ENCODE measurements around the gene RBM47.

RBM47 gene

DNA sequence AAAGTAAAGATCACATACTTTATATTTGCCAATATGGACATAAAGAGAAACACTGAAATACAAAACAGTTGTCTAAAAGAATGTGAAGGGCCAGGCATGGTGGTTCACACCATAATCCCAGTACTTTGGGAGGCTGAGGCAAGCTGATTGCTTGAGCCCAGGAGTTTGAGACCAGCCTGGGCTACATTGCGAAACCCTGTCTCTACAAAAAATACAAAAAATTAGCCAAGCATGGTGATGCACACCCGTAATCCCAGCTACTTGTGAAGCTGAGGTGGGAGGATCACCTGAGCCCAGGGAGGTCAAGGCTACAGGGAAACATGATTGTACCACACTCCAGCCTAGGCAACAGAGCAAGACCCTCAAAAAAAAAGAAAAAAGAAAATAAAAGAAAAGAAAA, 11.8 kb downstream of the RBM47 start:
- H3K4me3 ChIP-seq (ENCODE audit: control insufficient read depth, low read depth, low read length), result no peak overlapping the region
- TF ChIP-seq, protein P1, sequence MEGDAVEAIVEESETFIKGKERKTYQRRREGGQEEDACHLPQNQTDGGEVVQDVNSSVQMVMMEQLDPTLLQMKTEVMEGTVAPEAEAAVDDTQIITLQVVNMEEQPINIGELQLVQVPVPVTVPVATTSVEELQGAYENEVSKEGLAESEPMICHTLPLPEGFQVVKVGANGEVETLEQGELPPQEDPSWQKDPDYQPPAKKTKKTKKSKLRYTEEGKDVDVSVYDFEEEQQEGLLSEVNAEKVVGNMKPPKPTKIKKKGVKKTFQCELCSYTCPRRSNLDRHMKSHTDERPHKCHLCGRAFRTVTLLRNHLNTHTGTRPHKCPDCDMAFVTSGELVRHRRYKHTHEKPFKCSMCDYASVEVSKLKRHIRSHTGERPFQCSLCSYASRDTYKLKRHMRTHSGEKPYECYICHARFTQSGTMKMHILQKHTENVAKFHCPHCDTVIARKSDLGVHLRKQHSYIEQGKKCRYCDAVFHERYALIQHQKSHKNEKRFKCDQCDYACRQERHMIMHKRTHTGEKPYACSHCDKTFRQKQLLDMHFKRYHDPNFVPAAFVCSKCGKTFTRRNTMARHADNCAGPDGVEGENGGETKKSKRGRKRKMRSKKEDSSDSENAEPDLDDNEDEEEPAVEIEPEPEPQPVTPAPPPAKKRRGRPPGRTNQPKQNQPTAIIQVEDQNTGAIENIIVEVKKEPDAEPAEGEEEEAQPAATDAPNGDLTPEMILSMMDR (conservative IDR thresholded peaks at IDR 0.05; ENCODE audit: control insufficient read depth, insufficient read depth, low read depth, low read length), result no peak
- DNase-seq (ENCODE audit: low read depth), result peak; percentile 15

DNA sequence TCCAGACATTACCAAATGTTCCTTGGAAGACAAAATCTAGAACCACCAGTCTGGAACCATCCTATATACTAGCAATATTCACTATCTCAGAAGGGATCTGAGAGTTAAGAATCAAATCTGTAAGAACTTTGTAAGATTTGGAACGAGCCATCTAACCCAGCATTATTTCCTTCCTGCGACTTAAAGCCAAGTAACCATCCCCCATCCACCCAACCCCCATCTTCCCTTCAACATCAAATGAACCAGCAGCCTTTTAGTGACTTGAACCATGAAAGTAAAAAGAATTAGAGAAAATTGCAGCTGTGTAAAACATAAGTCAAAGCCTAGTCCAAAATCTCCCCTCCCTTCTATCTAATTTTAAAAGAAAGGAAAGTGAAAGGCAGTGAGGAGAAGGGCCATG, 15.6 kb downstream of the RBM47 start:
- TF ChIP-seq, protein P1 (conservative IDR thresholded peaks at IDR 0.05; ENCODE audit: control insufficient read depth, insufficient read depth, low read depth, low read length), result no peak
- DNase-seq (ENCODE audit: low read depth), result no peak
- H3K4me3 ChIP-seq (ENCODE audit: control insufficient read depth, low read depth, low read length), result no peak overlapping the region

DNA sequence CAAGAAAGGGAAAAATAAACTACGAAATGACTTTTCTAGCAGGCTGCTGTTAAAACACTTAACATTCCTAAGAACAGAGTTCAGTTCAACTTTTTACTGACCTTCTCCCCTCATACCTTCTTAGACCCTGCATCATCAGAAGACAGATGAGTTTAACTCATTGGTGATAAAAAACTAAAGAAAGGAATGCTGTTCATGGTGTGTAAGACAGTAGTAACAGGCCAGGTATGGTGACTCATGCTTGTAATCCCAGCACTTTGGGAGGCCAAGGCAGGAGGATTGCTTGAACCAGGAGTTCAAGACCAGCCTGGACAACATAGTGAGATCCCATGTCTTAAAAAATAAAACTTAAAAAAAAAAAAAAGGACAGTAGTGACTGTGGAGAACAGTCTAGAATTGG, 16.2 kb downstream of the RBM47 start:
- TF ChIP-seq, protein P1 (conservative IDR thresholded peaks at IDR 0.05; ENCODE audit: control insufficient read depth, insufficient read depth, low read depth, low read length), result no peak
- peak; percentile 15 for DNase-seq (ENCODE audit: low read depth)
- H3K4me3 ChIP-seq (ENCODE audit: control insufficient read depth, low read depth, low read length), result no peak overlapping the region

DNA sequence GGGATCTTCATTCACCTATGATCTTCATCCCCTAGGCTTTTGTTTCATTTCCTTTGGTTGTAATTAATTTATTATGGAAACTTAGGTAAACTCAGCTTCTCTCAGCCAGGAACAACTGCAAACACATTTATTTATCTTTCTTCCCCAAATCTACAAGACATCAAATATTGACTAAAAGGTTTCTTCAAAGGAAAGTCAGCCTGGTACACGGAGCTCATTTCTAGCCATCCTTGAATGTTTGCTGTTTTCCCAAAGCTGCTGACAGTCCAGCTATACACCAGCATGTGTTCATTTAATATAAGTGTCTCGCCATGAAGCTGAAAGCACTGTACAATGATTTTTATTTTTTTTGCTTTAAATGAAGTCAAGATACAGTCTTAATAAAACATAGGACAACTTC, 16.8 kb downstream of the RBM47 start:
- TF ChIP-seq, protein P1 (conservative IDR thresholded peaks at IDR 0.05; ENCODE audit: control insufficient read depth, insufficient read depth, low read depth, low read length), result no peak
- DNase-seq (ENCODE audit: low read depth), result no peak
- H3K4me3 ChIP-seq (ENCODE audit: control insufficient read depth, low read depth, low read length), result no peak overlapping the region

DNA sequence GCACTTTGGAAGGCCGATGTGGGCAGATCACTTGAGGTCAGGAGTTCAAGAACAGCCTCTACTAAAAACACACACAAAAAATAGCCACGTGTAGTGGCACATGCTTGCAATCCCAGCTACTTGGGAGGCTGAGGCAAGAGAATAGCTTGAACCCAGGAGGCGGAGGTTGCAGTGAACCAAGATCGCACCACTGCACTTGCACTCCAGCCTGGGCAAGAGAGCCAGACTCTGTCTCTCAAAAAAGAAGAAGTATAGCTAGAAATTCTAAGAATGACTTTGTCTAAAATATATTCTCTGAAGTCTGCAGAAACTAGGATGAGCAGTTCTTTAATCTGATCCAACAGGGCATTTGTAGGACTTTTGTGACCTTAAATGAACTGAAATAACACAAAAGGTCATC, 17.4 kb downstream of the RBM47 start:
- no peak for DNase-seq (ENCODE audit: low read depth)
- TF ChIP-seq, protein P1 (conservative IDR thresholded peaks at IDR 0.05; ENCODE audit: control insufficient read depth, insufficient read depth, low read depth, low read length), result no peak
- H3K4me3 ChIP-seq (ENCODE audit: control insufficient read depth, low read depth, low read length), result no peak overlapping the region

DNA sequence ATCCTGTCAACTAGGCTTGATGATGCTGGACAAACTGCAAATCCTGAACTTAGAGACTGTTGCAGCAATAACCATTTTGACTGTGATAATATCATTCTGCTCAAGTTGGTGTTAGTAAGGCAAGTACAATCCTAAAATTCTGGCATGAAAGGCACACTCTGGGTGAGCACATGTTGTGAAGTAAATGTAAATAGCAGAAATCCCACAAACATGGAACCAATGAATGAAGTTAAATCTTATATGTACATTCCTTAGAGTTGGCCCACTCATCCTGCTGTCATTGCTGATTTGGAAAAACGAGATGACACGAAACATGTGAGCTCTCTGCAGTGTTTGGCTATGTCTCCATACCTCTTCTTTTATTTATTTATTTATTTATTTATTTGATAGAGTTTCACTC, 21.0 kb downstream of the RBM47 start:
- DNase-seq (ENCODE audit: low read depth), result peak; percentile 51
- no peak overlapping the region for H3K4me3 ChIP-seq (ENCODE audit: control insufficient read depth, low read depth, low read length)
- TF ChIP-seq, protein P1 (conservative IDR thresholded peaks at IDR 0.05; ENCODE audit: control insufficient read depth, insufficient read depth, low read depth, low read length), result no peak

DNA sequence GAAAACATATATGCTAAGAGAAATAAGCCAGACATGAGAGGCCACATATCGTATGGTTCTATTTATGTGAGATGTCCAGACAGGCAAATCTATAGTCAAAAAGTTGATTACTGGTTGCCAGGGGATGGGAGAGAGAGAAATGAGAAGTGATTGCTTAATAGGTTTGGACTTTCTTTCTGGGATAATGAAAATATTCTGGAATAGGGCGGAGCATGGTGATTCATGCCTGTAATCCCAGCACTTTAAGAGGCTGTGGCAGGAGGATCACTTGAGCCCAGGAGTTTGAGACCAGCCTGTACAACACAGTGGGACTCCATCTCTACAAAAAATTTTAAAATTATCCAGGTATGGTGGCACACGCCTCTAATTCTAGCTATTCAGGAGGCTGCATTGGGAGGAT, 22.4 kb downstream of the RBM47 start:
- DNase-seq (ENCODE audit: low read depth), result peak; percentile 66
- H3K4me3 ChIP-seq (ENCODE audit: control insufficient read depth, low read depth, low read length), result no peak overlapping the region
- TF ChIP-seq, protein P1 (conservative IDR thresholded peaks at IDR 0.05; ENCODE audit: control insufficient read depth, insufficient read depth, low read depth, low read length), result no peak

Data from fibroblast of mammary gland (primary cell).